ENCODE data around the gene CPTP. TPM values are rescaled to one million over a fixed set of nuclear protein-coding genes. Genes with fewer than 3 reads are reported as not detected.

Gene CPTP
- polyA plus RNA-seq, 1 donor from 2014 or later = 9.9 TPM

DNA sequence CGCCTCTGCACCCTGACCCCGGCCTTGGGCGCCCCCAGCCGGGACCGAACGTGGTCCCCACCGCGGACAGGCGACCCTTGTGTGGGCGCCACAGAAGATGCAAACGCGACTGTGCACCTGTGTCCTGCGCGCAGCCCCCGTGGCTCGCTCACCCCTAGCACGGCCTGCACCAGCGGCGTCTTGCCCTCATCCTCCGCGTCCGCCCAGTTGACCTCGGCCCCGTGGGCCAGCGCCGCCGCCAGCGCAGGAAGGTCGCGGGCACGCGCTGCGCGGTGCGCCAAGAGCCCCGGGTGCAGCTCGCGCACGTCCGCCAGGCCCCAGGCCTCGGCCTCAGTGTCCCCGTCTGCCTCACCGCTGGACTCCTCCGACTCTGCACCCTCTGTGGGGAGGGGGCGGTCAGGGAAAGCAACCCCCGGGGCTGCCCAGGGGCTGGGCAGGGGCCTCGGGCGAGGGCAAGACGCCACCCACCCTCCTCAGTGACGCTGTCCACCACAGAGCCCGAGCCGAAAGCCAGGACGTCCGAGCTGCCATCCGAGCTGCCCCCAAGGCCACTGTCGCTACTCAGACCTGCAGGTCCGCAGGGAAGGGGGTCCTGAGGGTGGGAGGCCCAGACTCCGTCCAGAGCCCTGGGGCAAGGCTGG lies 30.2 kb upstream of the CPTP start:
- no peaks in the 10 kb centered on the region for H3K36me3 ChIP-seq (ENCODE audit: insufficient read depth, low read length)
- no peaks in the 10 kb centered on the region for H3K27me3 ChIP-seq (ENCODE audit: insufficient read depth, low read depth, low read length)
- H3K4me2 ChIP-seq (ENCODE audit: low read length) = no peak overlapping the region
- no peak overlapping the region for H2AFZ ChIP-seq (ENCODE audit: low read depth, low read length)
- TF ChIP-seq SMC3 (conservative IDR thresholded peaks at IDR 0.05; ENCODE audit: poor library complexity) = no peak
- no peak overlapping the region for H3K9ac ChIP-seq (ENCODE audit: low read length)
- no peak overlapping the region for H3K4me3 ChIP-seq (ENCODE audit: low read length)
- no peaks in the 10 kb centered on the region for H3K79me2 ChIP-seq (replicated peaks; ENCODE audit: insufficient read depth, low read length)
- no peak overlapping the region for H3K27ac ChIP-seq (ENCODE audit: low read length)
- H3K9me3 ChIP-seq (ENCODE audit: low read length) = no peaks in the 10 kb centered on the region
- no peaks in the 10 kb centered on the region for H4K20me1 ChIP-seq (ENCODE audit: insufficient read depth)
- no peaks in the 10 kb centered on the region for H3F3A ChIP-seq (ENCODE audit: insufficient read depth, low read length, poor library complexity, severe bottlenecking)
- no peaks in the 10 kb centered on the region for H3K9me2 ChIP-seq (ENCODE audit: insufficient read depth, low read length)

DNA sequence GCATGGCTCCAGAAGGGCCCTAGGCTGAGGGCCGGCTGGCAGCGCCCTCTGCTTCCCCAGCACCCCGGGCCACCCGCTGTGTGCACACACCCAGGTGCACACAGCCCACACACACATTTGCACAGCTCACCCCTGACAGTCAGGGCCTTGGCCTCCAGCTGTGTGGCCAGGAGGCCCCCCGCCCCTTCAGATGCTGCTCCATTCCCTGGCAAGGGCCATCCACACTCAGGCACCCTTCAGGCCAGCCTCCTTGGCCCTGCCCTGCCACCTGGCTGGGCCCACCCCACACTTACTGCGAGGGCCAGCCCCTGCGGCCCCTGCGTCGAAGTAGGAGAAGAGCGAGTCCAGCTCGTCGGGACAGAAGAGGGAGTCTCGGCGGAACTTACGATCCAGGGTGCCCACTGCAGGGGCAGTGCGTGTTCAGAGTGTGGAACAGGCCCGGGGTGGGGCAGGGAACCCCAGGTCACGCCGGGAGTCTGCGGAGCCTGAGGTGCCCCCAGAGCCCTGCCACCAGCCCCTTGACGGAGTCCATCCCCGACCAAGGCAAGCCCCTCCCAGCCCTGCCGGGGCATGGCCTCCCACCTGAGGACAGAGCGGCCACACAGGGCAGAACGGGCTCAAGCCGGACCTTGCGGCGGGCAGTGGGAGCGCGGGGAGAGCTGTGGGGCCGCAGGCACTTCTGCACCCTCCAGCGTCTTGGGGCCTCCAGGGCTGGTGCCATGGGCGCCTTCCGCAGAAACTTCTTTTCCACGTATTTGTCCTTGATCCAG lies 29.3 kb upstream of the CPTP start:
- no peak overlapping the region for H3K4me3 ChIP-seq (ENCODE audit: low read length)
- H3K9ac ChIP-seq (ENCODE audit: low read length) = no peak overlapping the region
- no peaks in the 10 kb centered on the region for H3K36me3 ChIP-seq (ENCODE audit: insufficient read depth, low read length)
- H3K9me3 ChIP-seq (ENCODE audit: low read length) = no peaks in the 10 kb centered on the region
- H3K4me2 ChIP-seq (ENCODE audit: low read length) = no peak overlapping the region
- no peaks in the 10 kb centered on the region for H3K79me2 ChIP-seq (replicated peaks; ENCODE audit: insufficient read depth, low read length)
- no peaks in the 10 kb centered on the region for H3K27me3 ChIP-seq (ENCODE audit: insufficient read depth, low read depth, low read length)
- H4K20me1 ChIP-seq (ENCODE audit: insufficient read depth) = no peaks in the 10 kb centered on the region
- no peaks in the 10 kb centered on the region for H3K9me2 ChIP-seq (ENCODE audit: insufficient read depth, low read length)
- H2AFZ ChIP-seq (ENCODE audit: low read depth, low read length) = no peak overlapping the region
- H3K27ac ChIP-seq (ENCODE audit: low read length) = no peak overlapping the region
- no peaks in the 10 kb centered on the region for H3F3A ChIP-seq (ENCODE audit: insufficient read depth, low read length, poor library complexity, severe bottlenecking)
- TF ChIP-seq SMC3 (conservative IDR thresholded peaks at IDR 0.05; ENCODE audit: poor library complexity) = no peak
- TF ChIP-seq REST (IDR thresholded peaks at IDR 0.05; ENCODE audit: borderline replicate concordance) = no peak
- TF ChIP-seq MXI1 (conservative IDR thresholded peaks at IDR 0.05; ENCODE audit: poor library complexity, severe bottlenecking) = no peak
- TF ChIP-seq, protein P1, sequence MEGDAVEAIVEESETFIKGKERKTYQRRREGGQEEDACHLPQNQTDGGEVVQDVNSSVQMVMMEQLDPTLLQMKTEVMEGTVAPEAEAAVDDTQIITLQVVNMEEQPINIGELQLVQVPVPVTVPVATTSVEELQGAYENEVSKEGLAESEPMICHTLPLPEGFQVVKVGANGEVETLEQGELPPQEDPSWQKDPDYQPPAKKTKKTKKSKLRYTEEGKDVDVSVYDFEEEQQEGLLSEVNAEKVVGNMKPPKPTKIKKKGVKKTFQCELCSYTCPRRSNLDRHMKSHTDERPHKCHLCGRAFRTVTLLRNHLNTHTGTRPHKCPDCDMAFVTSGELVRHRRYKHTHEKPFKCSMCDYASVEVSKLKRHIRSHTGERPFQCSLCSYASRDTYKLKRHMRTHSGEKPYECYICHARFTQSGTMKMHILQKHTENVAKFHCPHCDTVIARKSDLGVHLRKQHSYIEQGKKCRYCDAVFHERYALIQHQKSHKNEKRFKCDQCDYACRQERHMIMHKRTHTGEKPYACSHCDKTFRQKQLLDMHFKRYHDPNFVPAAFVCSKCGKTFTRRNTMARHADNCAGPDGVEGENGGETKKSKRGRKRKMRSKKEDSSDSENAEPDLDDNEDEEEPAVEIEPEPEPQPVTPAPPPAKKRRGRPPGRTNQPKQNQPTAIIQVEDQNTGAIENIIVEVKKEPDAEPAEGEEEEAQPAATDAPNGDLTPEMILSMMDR (IDR thresholded peaks at IDR 0.05; ENCODE audit: poor library complexity, severe bottlenecking) = no peak

All from neural cell (in vitro differentiated cells).